ENCODE results near the gene TTLL3.

DNA sequence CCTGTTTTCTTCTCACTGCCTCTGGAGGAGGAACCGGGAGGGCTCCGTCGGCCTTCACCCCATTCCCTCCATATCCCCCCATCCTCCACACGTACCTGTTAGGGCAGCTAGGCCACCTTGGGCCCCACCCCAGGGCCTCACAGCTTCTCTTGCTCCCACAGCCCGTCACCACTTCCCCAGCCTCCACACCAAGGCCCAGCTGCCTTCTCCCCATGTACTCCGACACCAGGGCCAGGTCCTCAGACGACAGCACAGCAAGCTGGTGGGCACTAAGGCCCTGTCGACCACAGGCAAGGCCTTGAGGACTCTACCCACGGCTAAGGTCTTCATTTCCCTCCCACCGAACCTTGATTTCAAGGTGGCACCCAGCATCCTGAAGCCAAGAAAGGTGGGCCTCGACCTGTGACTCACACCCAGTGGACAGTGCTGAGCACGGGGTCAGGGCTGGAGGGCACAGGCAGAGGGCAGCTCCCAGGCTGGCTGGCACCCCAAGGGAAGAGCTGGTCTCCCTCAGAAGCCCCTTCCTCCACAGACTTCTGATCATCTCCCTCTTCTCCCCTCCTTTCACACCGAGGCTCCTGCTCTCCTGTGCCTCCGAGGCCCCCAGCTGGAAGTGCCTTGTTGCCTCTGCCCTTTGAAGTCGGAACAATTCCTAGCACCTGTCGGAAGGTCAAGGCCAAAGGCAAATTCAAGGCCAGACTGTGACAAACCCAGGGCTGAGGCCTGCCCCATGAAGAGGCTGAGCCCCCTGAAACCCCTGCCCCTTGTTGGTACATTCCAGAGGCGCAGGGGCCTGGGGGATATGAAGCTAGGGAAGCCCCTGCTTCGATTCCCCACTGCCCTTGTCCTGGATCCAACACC is 24.7 kb downstream of the TTLL3 start:
- TF ChIP-seq, protein P1, sequence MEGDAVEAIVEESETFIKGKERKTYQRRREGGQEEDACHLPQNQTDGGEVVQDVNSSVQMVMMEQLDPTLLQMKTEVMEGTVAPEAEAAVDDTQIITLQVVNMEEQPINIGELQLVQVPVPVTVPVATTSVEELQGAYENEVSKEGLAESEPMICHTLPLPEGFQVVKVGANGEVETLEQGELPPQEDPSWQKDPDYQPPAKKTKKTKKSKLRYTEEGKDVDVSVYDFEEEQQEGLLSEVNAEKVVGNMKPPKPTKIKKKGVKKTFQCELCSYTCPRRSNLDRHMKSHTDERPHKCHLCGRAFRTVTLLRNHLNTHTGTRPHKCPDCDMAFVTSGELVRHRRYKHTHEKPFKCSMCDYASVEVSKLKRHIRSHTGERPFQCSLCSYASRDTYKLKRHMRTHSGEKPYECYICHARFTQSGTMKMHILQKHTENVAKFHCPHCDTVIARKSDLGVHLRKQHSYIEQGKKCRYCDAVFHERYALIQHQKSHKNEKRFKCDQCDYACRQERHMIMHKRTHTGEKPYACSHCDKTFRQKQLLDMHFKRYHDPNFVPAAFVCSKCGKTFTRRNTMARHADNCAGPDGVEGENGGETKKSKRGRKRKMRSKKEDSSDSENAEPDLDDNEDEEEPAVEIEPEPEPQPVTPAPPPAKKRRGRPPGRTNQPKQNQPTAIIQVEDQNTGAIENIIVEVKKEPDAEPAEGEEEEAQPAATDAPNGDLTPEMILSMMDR (IDR thresholded peaks at IDR 0.05), result no peak
- no peak for TF ChIP-seq POLR2A (IDR thresholded peaks at IDR 0.05)
